ENCODE measurements around the gene MYOCD.

Gene MYOCD

DNA sequence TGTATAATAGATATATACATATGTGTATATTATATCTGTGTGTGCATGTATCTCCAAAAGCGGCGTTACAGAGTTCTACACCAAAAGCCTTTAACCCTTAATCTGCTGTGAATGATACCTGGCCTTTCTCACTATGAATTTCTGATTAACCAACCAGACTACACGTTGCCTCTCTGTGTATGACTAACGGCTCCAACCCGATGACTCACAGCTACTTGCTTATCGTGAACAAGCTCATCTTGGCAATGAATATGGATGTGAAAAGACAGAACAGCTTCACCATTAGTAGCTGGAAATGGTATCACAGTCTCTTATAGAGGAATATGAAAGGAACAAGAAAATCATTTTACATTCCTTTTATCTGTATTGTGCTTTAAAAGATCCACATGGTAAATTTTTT, 99.9 kb downstream of the MYOCD start:
- no peak for DNase-seq

DNA sequence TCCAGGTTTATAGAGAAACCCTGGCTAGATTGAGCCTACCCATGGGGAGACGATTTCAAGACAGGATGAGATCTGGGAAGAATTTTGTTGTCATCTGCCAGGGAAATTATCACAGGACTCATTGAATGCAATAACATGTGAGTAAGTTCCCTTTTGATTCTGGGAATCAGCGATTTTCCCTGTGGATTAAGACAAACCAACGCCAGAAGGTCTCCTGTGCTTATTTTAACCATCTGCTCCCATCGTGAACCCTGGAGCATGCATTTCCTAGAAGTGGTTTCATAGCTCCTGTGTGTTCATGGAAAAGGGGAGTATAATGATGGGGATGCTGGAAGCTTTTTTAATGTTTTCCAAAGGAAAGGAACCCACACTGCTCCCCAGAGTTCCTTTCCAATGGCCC, 102.6 kb downstream of the MYOCD start:
- DNase-seq, result no peak

DNA sequence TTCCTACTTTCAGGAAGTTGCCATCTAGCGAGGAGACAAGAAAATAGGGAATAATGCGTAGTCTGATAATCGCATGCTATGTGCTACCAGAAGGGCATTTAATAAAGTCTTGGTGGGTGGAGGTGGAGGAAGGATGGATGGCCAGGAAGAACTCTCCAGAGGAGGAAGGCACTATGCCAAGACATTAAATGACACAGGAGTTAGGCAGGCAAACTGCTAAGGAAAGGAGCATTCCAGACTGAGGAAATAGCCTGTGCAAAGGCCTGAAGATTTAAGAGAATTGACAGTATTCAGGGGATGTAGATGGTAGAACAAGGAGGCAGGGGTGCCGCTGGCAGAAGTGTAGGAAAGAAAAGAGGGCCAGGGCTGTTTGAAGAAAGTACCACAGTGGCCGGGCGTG, 104.3 kb downstream of the MYOCD start:
- no peak for DNase-seq

DNA sequence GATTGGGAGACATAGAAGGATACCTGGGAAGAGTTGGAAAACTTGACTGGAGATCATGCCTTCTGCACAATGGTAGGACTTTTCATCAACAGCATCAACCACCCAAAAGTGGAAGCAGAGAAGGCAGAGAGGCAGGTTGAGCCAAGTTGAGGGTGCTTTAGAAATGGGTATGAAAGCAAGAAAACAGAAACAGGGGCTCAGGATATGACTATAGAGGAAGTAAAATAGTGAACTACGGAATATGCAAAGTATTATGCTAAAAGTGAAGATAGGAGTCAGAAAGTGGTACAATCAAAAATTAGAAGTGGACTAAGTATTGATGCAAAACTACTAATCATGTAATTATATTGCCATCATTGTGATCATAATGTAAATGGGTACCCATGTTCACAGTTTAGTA, 107.5 kb downstream of the MYOCD start:
- no peak for DNase-seq

GRCh38 chr17:12789075-12789480, 123.4 kb downstream of the MYOCD start:
- DNase-seq, result no peak

DNA sequence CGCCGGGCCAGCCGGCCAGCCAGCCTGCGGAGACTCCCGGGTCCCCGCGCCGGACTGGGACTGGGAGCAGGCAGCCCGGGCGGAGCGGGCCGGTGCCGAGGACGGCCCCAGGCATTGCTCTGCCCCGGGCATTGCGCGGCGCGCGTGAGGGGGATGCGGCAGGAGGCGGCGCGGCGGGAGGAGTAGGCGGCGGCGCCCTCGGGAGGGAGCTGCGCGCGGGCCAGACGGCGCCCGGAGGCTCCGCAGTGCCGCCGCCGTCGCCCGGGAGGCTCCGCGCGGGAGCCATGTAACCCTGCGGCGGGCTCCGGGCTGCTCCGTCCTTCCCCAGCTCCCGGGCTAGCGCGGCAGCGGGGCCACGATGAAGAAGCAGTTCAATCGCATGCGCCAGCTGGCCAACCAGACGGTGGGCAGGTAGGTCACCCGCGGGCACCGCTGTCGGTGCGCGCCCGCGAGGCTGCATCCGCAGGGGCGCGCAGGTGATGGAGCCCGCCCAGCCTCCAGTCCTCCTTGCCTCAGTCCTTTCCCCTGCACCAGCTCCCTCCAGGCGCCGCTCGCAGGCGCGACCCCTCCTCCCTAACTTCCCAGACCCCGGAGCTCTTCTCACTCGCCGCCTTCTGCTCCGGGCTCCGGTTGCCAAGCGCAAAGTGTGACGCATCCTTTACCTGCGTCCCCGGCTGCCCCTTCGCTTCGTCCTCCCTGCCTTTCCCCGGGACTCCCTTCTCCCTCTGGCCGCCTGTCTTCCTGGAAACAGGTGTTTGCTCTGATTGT, 124.0 kb downstream of the MYOCD start, which contains the start of gene ARHGAP44:
Gene ARHGAP44 (plus strand): TSS at position 18 of the 768 bp plus-strand sequence. CDS start 341 bp downstream, at position 359.
- peak; percentile 1 for DNase-seq

DNA sequence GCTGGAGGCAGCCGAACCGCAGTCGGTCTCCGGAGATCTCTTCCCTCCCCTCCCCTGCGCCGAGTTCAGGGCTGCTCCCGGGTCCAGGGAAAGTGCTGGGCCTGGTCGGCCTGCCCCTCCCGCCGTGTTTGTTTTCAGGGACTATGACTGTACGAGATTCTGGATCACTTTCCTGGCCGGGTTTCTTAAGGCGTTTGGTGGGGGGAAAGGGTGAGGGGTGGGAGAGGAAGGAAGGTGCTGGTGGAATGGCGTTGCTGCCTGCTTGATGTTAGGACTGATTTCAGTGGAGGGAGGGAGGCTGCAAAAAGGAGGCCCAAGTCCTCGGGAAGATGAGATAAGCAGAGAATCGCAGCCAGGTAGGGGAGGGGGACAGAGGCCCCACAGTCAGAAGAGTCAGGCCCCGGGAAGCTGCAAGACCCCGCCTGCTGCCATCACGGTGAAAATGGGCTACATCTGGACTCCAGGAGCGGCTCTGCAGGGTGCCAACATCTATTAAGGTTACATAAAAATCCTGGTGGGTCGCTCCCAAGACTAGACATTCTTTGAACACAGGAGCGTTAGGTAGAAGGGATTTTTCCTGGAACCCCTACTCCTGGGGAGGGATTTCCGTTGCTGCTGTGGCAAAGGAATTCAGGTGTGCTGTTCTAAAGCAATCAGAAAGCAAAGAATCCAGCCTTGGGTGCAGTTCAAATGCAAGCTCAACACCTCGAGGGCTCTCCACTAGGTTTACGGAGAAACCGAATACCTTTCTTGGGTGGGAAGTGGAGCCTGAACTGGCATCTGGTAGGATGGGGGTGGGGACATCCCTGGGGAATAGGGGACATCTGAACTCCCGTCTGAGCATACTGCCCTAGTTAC, 124.8 kb downstream of the MYOCD start:
- no peak for DNase-seq

- DNase-seq, result no peak
Observed at GRCh38 chr17:12794919-12795532, 129.3 kb downstream of the MYOCD start.

DNA sequence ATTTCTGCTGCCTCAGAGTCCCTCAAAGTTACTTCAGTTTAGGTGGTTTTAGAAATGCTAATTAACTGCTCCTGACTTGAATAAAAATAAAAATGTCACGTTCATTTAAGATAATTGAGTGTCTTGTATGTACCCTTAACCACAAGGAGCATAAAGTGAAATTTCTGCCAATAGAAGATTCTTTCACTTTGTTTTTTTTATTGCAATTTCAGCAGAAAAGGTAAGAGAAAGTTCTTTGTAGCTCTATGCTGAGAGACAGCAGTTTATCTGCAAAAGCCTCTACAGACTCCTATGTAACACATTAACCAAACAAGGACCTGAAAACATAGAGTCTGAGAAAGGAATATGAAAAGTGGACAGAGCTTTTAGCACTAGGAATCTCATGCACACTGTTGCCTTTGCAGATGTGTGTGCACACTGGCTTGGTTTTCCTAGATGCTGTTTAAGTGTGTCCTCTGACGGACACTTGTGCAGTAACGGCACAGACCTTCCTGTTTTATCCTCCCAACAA, 135.2 kb downstream of the MYOCD start:
- no peak for DNase-seq

GRCh38 chr17:12806630-12807029, 140.9 kb downstream of the MYOCD start:
- DNase-seq, result no peak

- no peak for DNase-seq
Observed at GRCh38 chr17:12808723-12809122, 143.0 kb downstream of the MYOCD start.

- DNase-seq, result no peak
Observed at GRCh38 chr17:12812877-12813276, 147.2 kb downstream of the MYOCD start.

- DNase-seq, result no peak
Observed at GRCh38 chr17:12813664-12814063, 148.0 kb downstream of the MYOCD start.

DNA sequence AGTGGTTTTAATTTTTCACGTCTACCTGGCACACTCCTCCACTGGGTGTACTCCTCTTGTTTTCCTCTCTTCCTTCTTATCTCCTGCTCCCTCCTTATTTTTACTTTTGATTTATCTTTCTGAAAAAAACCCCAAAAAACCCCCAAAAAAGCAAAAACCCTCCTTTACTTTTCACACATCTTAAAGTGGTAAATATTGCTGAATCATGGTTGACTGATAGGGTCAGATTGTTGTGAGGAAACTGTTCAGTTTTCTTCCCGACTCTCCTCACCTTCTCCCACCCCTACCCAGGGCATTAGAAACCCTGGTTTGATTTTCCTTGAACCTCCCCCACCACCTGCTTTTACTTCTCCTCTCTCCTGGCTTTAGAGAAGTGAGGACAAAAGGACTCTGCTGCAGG, 149.0 kb downstream of the MYOCD start:
- DNase-seq, result no peak

DNA sequence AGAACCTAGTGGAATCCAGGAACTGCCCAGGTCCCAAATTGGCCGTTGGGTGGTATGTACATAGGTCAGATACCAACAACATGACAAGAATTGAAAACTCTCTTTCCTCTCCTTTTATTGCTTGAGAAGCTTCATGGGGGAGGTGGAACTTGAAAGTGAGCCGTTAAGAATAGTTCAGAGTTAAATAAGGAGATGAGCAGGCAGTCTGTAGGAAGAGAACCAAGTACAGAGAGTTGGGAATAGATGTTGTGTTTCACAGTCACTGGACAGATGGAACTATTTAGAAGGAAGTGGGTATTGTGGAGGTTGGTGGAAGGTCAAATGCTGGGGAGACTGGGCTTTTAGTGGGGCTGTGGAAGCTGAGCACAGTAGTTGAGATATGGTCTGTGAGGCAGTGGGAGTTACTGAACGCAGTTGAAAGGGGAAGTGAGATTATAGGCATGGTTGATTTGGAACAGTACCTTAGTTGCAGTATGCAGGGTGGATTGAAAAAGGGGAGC, 150.0 kb downstream of the MYOCD start:
- no peak for DNase-seq
